ENCODE measurements around the gene COMMD6. TPM values are rescaled to one million over a fixed set of nuclear protein-coding genes. Genes with fewer than 3 reads are reported as not detected.
A peak's percentile ranks its signal among the peaks of the same experiment; 100 is the strongest.

The COMMD6 gene
- total and polyA plus RNA-seq, 12 donors, result 60.7 to 599 (median 317) TPM

DNA sequence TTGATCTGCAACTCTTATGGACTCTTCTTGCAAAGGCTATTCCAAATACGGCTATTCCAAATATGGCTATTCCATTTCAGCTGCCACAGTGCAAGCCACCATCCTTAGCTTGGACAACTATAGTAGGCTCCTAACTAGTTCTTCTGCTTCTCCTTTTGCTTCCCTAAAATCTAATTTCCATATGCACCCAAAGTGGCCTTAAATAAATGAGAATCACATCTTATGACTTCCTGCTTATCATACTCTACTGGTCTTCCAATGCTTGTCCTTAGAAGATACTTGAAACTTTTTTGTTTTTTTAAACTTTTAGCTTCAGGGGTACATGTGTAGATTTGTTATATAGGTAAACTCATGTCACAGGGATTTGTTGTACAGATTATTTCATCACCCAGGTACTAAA lies 16.8 kb upstream of the COMMD6 start:
- WGBS, 4 donors, result 91 to 98% (median 96%) methylated on average over 1 of the region's 1 CpG
- Histone ChIP-seq H3K27me3 (no peaks in the 10 kb centered on the region), H3K9me3 (replicated peaks in 1 of 3) (no peaks in the 10 kb centered on the region), H3K4me3 (no peak overlapping the region), H3K36me3 (replicated peaks in 1 of 2) (peaks cover 0 to 6% of the 10 kb centered on the region in 2 donors), H3K27ac (no peak overlapping the region), H3K4me1 (replicated peaks in 1 of 2) (peaks cover 0 to 56% of the 10 kb centered on the region in 2 donors)
- DNase-seq, result no peak
- no peak for TF ChIP-seq POLR2A (IDR thresholded peaks at IDR 0.05)
- TF ChIP-seq CTCF (IDR thresholded peaks at IDR 0.05), result no peak
- intact Hi-C loops (cut with DNase I), result no loop called here

GRCh38 chr13:75550159-75550567 lies 12.5 kb upstream of the COMMD6 start:
- TF ChIP-seq POLR2A (IDR thresholded peaks at IDR 0.05) (no peak), CTCF (IDR thresholded peaks at IDR 0.05) (no peak)
- H3K9me3 ChIP-seq (replicated peaks in 1 of 3), result no peaks in the 10 kb centered on the region
- peak overlapping the region; percentile 3 to 88 (median 70) for H3K4me3 ChIP-seq
- WGBS, 4 donors, result 2% methylated on average over 10 of the region's 10 CpGs
- peak in 5 of 7 donors; percentile 48 to 69 (median 63) for DNase-seq
- no peaks in the 10 kb centered on the region for H3K27me3 ChIP-seq
- H3K4me1 ChIP-seq (replicated peaks in 1 of 2), result peaks cover 0 to 70% of the 10 kb centered on the region in 2 donors
- H3K27ac ChIP-seq, result peak overlapping the region in 3 of 5 donors; percentile 72 to 95 (median 90)
- peaks cover 0 to 6% of the 10 kb centered on the region in 2 donors for H3K36me3 ChIP-seq (replicated peaks in 1 of 2)
- intact Hi-C loops (cut with DNase I), result no loop called here

DNA sequence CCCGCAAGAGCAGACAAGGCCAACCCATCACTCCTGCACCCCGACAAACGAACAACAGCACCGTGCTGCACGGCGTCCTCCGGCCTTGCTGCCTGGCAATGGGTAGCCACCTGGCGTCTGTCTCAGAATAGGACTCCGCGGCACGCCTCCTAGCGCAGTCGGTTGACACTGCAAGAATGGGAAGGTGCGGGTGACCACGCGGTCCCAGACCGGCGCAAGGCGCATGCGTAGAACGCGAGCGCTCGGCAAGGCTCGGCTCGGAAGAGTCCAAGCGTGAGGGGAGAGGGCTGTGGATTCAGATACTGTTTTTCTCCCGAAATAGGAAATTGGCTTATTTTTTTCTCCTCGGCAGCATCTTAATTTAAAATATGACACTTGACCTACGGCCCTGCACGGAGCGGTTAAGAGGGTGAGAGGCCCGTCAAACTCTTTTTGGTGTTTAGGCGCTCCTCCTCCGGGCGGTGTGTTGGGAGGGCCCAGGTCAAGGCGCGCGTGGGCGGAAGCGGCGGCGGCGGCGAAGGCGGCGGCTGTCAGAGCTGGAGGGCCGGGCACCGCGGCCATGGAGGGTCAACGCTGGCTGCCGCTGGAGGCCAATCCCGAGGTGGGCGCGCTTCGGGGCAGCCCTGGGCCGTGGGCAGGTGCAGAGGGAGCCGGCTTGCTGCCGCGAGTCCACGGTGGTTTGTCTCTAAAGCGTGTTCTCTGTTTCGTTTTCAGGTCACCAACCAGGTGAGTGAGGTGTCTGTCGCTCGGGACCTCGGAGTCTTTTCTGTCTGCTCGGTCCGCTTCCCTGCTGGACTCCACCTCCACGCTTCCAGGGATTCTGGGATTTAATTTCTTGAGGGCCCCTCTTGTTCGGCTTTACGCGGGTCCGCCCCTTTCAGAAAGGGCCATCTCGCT lies 11.9 kb upstream of the COMMD6 start, which contains the start of gene UCHL3:
Gene UCHL3 (plus strand): TSS at position 530 of the 897 bp plus-strand sequence. CDS start 30 bp downstream, at position 560.
- 0 to 1% (median 0%) methylated on average over 53 to 74 of the region's 74 CpGs for WGBS, 4 donors
- intact Hi-C loops (cut with DNase I), result loop anchor here in 1 of 2 donors (10.0 kb wide), 1 partner anchor 65 kb away; the partner anchor contains the start of gene TBC1D4

More for the DNA sequence above, 11.9 kb upstream of the COMMD6 start, which contains the start of gene UCHL3:
- H3K4me1 ChIP-seq (replicated peaks in 1 of 2), result peaks cover 0 to 77% of the 10 kb centered on the region in 2 donors
- peak within 1 kb of the TSS; percentile 3 to 88 (median 70) for H3K4me3 ChIP-seq
- TF ChIP-seq POLR2A (IDR thresholded peaks at IDR 0.05), result peak; percentile 60 to 79
- peak; percentile 77 to 96 (median 95) for TF ChIP-seq CTCF (IDR thresholded peaks at IDR 0.05)
- peak; percentile 96 to 99 (median 98) for DNase-seq
- H3K36me3 ChIP-seq (replicated peaks in 1 of 2), result no peaks in the 10 kb centered on the region
- H3K9me3 ChIP-seq (replicated peaks in 1 of 3), result no peaks in the 10 kb centered on the region
- no peaks in the 10 kb centered on the region for H3K27me3 ChIP-seq
- H3K27ac ChIP-seq, result peak within 1 kb of the TSS; percentile 57 to 95 (median 73)

Measured in adrenal gland (tissue), 12 donors.